MCF 10A (cell line): ENCODE measurements around the gene PTCH1. TPM values are rescaled to one million over a fixed set of nuclear protein-coding genes. Genes with fewer than 3 reads are reported as not detected.

ENCODE experiments used
- BruUV-seq: library from RNA; stranded (reverse); fragments of 400-500 nt; replicated peaks from 2 replicates; lab custom pipeline; 2021; lab: Mats Ljungman, UMichigan
- CTCF ChIA-PET: fragments of 300-600 bp; sonication (Branson Sonifier 250); formaldehyde crosslinking; extraction: SDS; loops from one replicate; lab custom pipeline; 2021; ENCODE audit warnings: antibody characterized with exemption, inconsistent platforms; lab: Yijun Ruan, JAX
- POLR2A ChIA-PET: fragments of 300-600, 350-650 bp; sonication (Branson Sonifier 250); formaldehyde crosslinking; extraction: SDS; loops from one replicate; lab custom pipeline; 2020; ENCODE audit warnings: antibody characterized with exemption, inconsistent platforms; lab: Yijun Ruan, JAX
- DNase-seq: peaks from one replicate; pipeline ENCODE4 v3.0.0-alpha.2; 2018; ENCODE audit not compliant: unreplicated experiment
- H3K27ac Mint-ChIP-seq: one replicate; pipeline ENCODE4 v1.8.0; 2022; ENCODE audit warnings: mild to moderate bottlenecking, low read depth, mixed read lengths; ENCODE audit not compliant: unreplicated experiment
- H3K27me3 Mint-ChIP-seq: one replicate; pipeline ENCODE4 v1.8.0; 2022; ENCODE audit warnings: mixed read lengths; ENCODE audit not compliant: insufficient read depth, unreplicated experiment
- H3K36me3 Mint-ChIP-seq: one replicate; pipeline ENCODE4 v1.8.0; 2022; ENCODE audit warnings: mild to moderate bottlenecking, moderate library complexity, mixed read lengths; ENCODE audit not compliant: insufficient read depth, unreplicated experiment
- H3K4me1 Mint-ChIP-seq: one replicate; pipeline ENCODE4 v1.8.0; 2022; ENCODE audit warnings: mixed read lengths; ENCODE audit not compliant: insufficient read depth, unreplicated experiment
- H3K4me3 Mint-ChIP-seq: one replicate; pipeline ENCODE4 v1.8.0; 2022; ENCODE audit warnings: mild to moderate bottlenecking, moderate library complexity, mixed read lengths; ENCODE audit not compliant: unreplicated experiment
- H3K9me3 Mint-ChIP-seq: one replicate; pipeline ENCODE4 v1.8.0; 2022; ENCODE audit warnings: mixed read lengths; ENCODE audit not compliant: unreplicated experiment
- CTCF ChIP-seq: fragments of 200-600 bp; IDR thresholded peaks from one replicate; pipeline ENCODE4 v1.8.0; 2022; ENCODE audit warnings: antibody characterized with exemption, mild to moderate bottlenecking; ENCODE audit not compliant: unreplicated experiment
- intact Hi-C: fragments of 100-400 bp; cut with micrococcal nuclease; formaldehyde crosslinking; loops from 2 replicates; pipeline ENCODE4 v1.14.1; 2022
- total RNA-seq: library from RNA; stranded (reverse); gene quantifications from 2 replicates; pipeline ENCODE4 v1.2.3, GENCODE V29; 2022

Gene PTCH1
- total RNA-seq, 1 experiment from 2014 or later = 3.6 TPM

- ChIA-PET POLR2A (no interaction called here), CTCF (interaction anchor here (0.6 kb wide), 1 partner anchor 555 kb away, joined by 3 read pairs; no protein-coding TSS in a partner anchor)
- Mint-ChIP-seq H3K4me3 (no peak overlapping the region), H3K9me3 (no peaks in the 10 kb centered on the region), H3K4me1 (peaks cover 10% of the 10 kb centered on the region), H3K27ac (no peak overlapping the region), H3K36me3 (peaks cover 13% of the 10 kb centered on the region), H3K27me3 (no peaks in the 10 kb centered on the region)
- no TSS peak for BruUV-seq
- no peak for DNase-seq
- TF ChIP-seq CTCF = no peak
- intact Hi-C loops = no loop called here
These were observed 53.4 kb downstream of the PTCH1 start for GRCh38 chr9:95463148-95464060.

- DNase-seq = no peak
- no TSS peak for BruUV-seq
- intact Hi-C loops = no loop called here
- Mint-ChIP-seq H3K4me3 (peak overlapping the region; percentile 12), H3K36me3 (peaks cover 12% of the 10 kb centered on the region), H3K4me1 (peaks cover 10% of the 10 kb centered on the region), H3K27me3 (no peaks in the 10 kb centered on the region), H3K9me3 (no peaks in the 10 kb centered on the region), H3K27ac (no peak overlapping the region)
- no peak for TF ChIP-seq CTCF
- CTCF ChIA-PET = interaction anchor here (0.6 kb wide), 2 partner anchors 554 to 840 kb away, joined by 3 read pairs; partner anchors contain the start of gene HSD17B3
- POLR2A ChIA-PET = interaction anchor here (0.6 kb wide), 1 partner anchor 43 kb away, joined by 3 read pairs; no protein-coding TSS in a partner anchor
These were observed 54.3 kb downstream of the PTCH1 start for GRCh38 chr9:95462249-95463147.

GRCh38 chr9:95461448-95462248, 55.1 kb downstream of the PTCH1 start:
- no peak for DNase-seq
- no peak for TF ChIP-seq CTCF
- Mint-ChIP-seq H3K4me3 (no peak overlapping the region), H3K27me3 (no peaks in the 10 kb centered on the region), H3K27ac (no peak overlapping the region), H3K4me1 (peaks cover 10% of the 10 kb centered on the region), H3K36me3 (peaks cover 21% of the 10 kb centered on the region), H3K9me3 (no peaks in the 10 kb centered on the region)
- ChIA-PET CTCF (no interaction called here), POLR2A (interaction anchor here (0.6 kb wide), 1 partner anchor 44 kb away, joined by 3 read pairs; no protein-coding TSS in a partner anchor)
- intact Hi-C loops = no loop called here
- no TSS peak for BruUV-seq
